GM18868 (cell line): ENCODE data around the gene SPEN.
"Not testable (repeated sequence)": the region's sequence is repeated elsewhere in the genome, so short reads cannot be mapped to it uniquely, and the experiment has no call there.

Source experiments
- ATAC-seq: cut with Tn5 transposase; IDR thresholded peaks from one replicate; pipeline ENCODE4 v1.9.1; 2021; ENCODE audit warnings: mild to moderate bottlenecking, moderate library complexity; ENCODE audit not compliant: unreplicated experiment

SPEN gene

DNA sequence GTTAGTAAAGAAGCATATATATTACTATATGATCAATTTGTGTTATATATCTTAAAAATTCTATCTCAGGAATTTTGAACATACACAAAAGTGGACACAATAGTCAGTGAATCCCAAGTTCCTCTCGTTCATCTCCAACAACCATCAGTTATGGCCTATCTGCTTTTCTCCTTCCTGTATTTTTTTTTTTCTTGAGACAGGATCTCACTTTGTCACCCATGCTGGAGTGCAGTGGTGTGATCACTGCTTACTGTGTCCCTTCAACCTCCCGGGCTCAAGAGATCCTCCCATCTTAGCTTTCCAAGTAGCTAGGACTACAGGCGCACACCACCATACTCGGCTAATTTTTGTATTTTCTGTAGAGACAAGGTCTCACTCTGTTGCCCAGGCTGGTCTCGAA, 9.4 kb downstream of the SPEN start:
- no peak for ATAC-seq

DNA sequence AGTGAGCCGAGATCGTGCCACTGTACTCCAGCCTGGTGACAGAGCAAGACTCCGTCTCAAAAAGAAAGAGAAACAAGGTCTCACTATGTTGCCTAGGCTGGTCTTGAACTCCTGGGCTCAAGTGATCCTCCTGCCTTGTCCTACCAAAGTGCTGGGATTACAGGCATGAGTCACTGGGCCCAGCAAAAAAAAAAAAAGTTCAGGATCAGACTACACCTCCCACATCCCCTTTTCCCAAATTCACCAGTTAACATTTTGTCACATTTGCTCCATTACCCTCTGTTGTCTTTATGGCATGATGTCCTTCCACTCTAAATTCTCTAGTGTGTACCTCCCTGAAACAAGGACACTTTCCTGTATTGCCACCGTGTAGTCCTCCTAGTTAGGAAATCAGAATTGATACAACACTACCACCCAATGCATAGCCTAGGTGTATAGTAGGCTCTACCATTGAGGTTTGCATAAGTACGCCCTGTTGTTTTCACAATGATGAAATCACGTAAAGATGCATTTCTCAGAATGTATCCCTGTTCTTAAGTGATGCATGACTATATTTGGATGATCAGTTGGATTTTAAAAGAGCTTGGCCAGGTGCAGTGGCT, 10.7 kb downstream of the SPEN start:
- no peak for ATAC-seq

DNA sequence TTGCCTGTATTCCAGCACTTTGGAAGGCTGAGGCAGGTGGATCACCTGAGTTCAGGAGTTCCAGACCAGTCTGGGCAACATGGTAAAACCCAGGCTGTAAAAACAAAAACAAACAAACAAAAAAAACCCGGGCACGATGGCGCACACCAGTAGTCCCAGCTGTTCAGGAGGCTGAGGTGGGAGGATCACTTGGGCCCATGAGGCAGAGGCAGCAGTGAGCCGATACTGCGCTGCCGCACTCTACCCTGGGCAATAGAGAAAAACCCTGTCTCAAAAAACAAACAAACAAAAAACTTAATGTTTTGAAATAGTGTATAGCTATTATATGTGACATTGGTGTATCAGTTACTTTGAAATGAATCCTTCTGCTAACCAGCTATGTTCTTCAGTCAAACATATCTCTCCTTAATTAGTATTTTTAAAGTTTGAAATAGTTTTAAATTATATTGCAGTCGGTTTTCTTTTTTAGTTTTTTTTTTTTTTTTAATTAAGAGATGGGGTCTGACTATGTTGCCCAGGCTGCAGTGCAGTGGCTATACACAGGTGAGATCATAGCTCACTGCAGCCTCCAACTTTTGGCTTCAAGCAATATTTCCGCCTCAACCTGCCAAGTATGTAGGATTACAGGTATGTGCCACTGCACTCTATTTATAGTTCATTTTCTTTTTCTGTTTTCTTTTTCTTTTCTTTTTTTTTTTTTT, 11.3 kb downstream of the SPEN start:
- ATAC-seq = no peak

DNA sequence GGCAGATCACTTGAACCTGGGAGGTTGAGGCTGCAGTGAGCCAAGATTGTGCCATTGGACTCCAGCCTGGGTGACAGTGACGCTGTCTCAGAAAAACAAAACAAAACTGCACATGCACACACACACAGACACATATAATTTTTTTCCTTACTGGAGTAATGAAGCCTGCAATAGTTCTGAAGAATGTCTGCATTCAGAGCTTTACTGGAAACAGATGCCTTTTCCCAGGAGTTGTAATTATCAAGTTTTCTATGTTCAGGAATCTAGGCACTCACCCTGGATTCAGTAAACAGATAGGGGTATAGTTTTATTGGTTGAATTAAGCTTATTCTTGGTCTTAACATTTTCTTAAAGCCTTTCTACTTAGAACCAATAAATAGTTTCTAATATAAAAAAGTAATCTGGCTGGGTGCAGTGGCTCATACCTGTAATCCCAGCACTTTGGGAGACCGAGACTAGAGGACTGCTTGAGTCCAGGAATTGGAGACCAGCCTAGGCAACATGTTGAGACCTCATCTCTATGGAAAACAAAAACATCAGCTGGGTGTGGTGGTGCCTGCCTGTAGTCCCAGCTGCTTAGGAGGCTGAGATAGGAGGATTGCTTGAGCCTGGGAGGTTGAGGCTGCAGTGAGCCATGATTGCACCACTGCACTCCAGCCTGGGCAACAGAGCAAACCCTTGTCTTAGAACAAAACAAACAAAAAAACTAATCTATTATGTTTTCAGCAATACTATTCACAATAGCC, 15.8 kb downstream of the SPEN start:
- ATAC-seq = no peak

DNA sequence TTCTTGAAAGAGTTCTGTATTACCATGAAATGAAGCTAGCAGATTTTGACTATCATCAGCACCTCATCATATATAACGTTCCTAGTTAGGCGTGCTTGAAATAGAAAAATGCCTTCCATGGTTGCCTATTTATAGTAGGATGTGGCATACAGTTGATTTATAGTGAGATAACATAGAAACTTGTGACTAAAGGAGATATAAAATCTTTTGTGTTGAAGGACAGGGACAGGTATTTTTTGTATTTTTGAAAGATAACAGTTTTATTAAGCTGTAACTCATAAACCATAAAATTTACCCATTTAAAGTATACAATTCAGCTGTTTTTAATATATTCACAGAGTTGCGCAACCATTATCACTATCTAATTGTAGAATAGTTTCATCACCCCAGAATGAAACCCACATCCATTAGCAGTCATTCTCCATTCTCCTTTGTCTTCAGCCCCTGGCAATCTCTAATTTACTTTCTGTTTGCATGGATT, 19.3 kb downstream of the SPEN start:
- ATAC-seq = no peak

DNA sequence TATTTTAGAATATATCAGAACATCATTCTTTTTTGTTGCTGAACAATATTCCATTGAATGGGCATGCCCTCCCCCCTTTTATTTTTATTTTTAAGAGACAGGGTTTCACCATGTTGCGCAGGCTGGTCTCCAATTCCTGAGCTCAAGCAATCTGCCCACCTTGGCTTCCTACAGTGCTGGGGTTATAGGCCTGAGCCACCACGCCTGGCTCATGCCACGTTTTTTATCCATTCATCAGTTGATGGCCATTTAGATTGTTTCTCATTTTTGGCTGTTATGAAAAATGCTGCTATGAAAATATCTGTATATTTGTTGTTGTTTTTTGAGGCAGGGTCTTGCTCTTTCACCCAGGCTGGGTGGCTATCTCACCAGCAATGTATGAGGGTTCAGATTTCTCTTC, 19.8 kb downstream of the SPEN start:
- no peak for ATAC-seq

DNA sequence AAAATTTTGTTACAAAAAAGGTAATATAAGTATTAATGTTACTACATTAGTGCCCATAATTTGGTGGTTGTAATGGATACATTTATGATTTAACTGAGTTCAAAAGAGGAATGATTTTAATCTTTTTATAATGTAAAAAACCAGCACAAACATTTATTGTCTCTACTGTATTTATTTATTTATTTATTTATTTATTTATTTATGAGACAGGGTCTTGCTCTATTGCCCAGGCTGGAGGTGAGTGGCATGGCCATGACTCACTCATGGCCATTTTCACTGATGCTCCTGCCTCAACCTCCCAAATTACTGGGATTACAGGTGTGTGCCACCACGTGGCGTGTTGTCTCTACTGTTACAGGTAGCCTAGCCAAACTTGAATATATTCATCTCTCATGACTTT, 21.9 kb downstream of the SPEN start:
- no peak for ATAC-seq

DNA sequence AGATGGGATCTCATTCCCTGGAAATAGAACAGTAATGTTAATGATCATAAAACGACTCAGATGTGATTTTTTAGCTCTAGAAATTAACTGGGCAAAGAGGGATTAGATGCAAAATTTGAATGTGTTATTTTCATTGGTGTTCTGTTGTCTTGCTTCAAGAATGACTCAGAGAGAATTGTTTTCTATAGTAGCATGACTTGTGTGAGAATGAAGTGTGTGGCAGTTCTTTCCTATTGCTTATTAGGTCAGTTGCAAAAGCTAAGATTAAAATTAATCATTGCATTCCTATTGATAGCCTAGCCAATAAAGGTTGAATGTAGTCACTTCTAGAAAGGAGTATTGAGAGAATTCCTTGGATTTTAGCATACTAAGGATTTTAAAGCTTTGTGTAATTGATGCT, 22.9 kb downstream of the SPEN start:
- ATAC-seq = no peak

DNA sequence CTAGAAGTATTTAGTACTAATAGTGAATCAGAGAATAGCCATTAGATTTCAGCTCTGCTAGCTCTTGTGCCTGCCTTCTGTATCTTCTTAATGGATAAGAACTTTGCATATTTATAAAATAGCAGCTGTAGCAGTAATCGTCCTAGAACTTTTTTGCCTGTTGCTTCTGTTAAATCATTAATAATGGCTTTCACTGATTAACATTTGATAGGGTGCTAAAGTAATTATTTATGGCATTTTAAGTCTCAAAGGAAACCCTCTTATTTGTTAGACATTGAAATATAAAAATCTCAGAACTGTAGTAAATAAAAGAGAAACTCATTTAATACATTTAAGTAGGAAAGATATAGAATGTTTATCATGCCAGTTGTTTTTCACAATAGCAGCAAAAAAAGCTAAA, 27.0 kb downstream of the SPEN start:
- no peak for ATAC-seq

DNA sequence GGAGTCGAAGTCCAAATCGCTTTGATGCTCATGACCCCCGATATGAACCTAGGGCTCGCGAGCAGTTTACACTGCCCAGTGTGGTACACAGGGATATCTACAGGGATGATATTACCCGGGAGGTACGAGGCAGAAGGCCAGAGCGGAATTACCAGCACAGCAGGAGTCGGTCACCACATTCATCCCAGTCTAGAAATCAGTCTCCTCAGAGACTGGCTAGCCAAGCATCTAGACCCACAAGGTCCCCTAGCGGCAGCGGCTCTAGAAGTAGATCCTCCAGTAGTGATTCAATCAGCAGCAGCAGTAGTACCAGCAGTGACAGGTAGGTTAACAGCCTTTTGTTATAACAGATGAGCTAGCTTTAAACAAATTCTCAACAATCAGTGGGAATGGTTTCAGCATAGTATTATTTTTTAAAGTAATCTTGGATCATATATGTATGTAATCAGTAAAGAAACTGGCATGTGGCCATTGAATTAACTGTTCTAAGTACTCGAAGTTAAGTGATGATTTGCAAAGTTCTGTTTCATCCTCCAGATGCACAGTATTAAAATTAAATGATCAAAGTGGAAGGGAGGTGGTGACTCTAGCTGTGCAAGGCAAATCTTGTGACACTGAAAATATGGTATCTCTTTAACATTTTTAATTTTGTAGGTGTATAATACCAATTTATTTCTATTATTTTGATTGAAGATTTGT, 29.0 kb downstream of the SPEN start:
- no peak for ATAC-seq

DNA sequence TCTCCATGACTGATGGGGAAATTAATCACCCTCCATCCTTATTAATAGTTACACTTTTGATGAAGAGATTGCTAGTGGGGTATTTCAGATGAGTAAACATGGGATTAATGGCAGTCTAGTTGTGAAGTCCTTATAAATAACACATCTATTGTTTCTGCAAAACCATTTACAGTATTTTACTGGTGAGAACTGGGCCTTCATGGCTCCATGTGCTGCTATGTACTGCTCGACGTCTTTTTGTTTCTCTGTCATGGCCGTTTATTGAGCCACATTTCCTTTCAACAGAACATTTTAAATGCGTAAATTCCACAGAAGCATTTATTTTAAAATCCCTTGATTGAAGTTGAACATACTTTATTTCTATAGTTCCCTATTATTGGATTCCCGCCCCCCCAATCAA, 34.5 kb downstream of the SPEN start:
- no peak for ATAC-seq

DNA sequence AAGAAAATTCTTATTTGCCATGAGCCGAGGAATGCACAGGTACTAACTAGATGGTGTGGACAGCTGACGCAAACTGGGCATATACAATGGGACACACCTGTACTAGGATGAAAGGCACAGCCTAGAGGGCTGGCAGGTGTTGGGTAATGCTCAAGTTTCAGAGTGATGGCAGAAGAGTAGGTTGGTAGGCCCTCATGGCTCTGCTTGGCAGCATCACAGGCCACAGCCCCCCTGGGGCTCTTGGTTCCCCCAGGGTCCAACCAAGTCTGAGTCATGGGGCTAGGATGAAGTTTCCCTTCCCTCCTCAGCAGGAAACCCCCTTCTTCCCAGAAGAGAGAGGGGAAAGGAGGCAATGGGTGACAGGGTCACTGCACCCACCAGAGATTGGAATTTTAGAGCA, 35.2 kb downstream of the SPEN start:
- ATAC-seq = no peak

DNA sequence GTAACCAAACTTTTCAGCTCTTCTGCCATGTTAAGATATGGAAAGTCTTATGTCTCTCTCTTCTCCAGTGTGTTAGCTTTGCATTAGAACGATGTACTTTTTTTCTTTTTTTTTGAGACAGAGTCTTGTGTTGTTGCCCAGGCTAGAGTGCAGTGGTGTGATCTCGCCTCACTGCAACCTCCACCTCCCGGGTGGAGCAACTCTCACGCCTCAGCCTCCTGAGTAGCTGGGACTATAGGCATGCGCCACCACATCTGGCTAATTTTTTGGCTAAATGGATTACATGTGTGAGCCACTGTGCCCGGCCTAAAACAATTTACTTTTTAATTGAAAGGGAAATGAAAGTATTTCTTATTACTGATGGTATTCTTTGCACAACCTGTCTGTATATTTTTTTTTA, 35.8 kb downstream of the SPEN start:
- ATAC-seq = no peak

DNA sequence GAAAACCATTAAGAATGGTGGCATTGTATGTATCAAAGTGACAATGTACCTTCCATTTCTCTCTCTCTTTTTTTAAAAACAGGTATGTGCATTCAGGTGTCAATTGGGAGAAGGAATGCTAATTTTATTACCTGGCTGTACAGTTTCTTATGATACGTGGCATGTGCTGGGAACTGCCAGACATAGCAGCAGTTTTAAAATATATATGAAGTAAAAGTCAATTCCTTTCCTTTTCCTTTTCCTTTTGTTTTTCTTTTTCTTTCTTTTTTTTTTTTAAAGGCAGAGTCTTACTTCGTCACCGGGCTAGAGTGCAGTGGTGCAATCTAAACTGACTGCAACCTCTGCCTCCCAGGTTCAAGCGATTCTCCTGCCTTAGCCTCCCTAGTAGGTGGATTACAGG, 37.0 kb downstream of the SPEN start:
- no peak for ATAC-seq

DNA sequence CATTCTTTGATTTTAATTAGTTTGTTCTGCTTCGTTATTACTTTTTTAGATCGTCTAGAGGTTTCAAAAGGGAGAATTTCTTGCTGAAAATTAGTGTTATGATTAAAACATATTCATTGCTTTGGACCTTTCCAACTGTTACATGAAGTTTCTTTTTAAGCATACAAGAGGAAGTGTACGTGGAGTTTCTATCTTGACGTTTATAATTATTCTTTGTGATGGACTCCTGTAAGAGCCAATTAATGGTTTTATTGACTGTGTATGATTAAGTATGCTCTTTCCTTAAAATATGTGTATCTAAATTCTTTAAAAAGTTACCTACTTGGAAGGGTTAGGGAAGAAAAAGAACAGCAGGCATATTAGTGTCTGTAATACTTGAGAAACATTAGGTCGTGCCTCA, 37.8 kb downstream of the SPEN start:
- ATAC-seq = no peak

DNA sequence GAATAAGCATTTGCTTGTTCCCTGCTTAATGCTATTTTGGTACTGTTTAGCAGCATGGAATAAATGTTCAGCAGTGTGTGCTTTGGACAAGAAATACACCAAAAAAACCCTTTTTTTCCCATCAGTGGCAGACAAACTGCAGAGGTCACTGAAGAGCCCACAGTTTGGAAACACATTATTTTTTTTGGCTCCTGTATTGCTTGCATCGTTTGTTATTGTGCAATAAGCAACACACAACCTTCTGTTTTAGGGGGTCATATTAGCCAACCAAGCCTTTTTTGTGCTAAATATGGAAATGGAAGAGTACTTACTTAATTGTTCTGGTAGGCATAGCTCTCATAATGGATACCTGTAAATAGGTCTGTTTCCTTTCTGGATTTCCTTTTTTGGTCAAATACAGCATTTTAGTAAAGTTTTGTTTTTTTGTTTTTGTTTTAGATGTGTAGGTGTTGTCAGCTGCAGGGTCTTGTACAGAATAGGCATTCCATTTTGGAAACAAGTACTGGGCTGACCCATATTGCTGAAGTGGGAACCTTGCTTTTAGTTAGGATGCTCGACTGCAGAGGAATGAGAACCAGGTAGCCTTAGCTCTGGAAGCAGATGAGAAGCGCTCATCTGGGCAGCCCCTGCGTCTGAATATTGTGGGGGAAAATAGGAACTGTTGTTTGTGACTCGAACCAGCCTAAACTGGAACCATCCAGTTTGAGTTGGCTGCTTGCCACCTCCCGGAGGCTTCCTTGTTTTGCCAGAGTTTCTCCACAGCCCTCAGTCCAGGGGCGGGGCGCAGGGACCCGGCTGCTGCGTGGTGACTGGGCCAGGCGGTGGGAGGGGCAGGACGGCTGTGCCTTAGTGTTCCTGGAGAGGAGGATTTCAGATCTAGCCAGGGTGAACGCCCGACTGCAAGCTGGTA, 38.4 kb downstream of the SPEN start:
- ATAC-seq = no peak

DNA sequence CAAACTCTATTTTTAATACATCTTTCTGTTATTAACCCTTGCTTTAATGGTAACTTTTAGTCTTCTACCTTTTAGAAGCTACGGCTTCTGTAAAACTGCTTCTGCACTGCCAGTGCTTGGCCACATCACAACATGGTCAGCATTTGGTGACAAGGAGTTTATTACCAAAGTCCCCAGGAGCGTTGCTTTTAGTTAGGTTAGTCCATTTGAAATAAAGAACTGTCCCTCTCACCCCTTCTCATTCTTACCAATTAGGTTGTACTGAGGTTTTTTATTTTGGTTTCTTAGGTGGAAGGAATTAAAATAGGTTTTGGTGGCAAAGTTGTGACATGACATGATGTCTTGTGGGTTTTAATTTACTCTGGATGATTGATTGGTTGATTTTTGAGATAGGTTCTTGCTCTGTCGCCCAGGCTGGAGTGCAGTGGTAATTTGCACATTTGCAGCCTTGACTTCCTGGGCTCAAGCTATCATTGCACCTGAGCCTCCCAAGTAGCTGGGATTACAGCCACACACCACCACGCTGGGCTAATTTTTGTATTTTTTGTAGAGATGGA, 39.2 kb downstream of the SPEN start:
- no peak for ATAC-seq

DNA sequence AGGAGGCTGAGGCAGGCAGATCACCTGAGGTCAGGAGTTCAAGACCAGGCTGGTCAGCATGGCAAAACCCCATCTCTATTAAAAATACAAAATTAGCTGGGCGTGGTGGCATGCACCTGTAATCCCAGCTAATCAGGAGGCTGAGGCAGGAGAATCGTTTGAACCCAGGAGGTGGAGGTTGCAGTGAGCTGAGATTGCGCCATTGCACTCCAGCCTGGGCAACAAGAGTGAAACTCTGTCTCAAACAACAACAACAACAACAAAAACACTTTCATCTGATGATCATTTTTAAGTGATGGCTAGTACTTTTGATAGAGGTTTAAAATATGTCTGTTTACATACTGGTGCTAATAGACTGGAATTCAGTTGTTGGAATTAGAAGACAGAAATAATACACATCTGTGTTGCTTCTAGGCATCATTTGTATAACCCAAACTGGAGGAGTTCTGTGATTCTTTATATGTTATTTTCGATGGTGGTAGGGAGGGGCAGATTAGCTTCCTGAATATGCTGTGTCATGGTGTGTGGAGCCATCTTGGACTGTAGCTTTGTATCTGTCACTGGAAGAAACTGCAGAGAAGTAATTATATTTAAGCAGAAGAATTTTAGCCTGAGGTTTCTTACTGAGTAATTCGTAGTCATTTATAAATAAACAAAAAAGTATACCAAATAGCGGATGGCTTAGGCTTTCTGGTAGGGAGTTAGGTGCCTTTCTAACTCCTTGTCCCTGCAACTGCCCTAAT, 45.5 kb downstream of the SPEN start:
- not testable (repeated sequence) for ATAC-seq

DNA sequence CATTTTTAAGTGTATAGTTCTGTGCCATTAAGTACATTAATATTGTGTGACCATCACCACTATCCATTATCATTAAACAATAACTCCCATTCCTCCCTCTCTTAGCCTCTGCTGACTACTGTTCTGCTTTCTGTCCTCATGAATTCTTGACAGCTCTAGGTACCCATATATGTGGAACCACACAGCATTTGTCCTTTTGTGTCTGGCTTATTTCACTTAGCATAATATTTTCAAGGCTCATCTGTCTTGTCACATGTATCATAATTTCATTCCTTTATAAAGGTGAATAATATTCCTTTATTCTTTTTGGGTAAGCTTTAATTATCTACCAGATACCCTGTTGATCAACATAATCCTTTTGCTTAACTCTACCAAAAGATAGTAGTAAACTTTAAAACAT, 47.7 kb downstream of the SPEN start:
- ATAC-seq = no peak
